Endodermal cell (in vitro differentiated cells): ENCODE results near the gene FAM204A. TPM values are rescaled to one million over a fixed set of nuclear protein-coding genes. Genes with fewer than 3 reads are reported as not detected.

Source experiments
- DNase-seq: peaks from one replicate; pipeline ENCODE4 v3.0.0-alpha.2; 2017
- H3K27ac ChIP-seq: 2 replicates; pipeline ENCODE4 v1.5.1; 2013; ENCODE audit warnings: mild to moderate bottlenecking, low read depth, low read length, moderate library complexity
- H3K27me3 ChIP-seq: 2 replicates; pipeline ENCODE4 v1.6.1; 2013; ENCODE audit warnings: mild to moderate bottlenecking, low read length, moderate library complexity; ENCODE audit not compliant: insufficient read depth, control insufficient read depth, poor library complexity, severe bottlenecking
- H3K36me3 ChIP-seq: 2 replicates; pipeline ENCODE4 v1.7.0; 2013; ENCODE audit warnings: mild to moderate bottlenecking, low read length, moderate library complexity; ENCODE audit not compliant: control insufficient read depth, insufficient read depth
- H3K4me1 ChIP-seq: one replicate; pipeline ENCODE4 v1.7.0; 2013; ENCODE audit warnings: low read length; ENCODE audit not compliant: control insufficient read depth, insufficient read depth
- H3K4me3 ChIP-seq: 2 replicates; pipeline ENCODE4 v1.5.1; 2013; ENCODE audit warnings: mild to moderate bottlenecking, low read length, moderate library complexity
- H3K9ac ChIP-seq: 2 replicates; pipeline ENCODE4 v1.6.1; 2013; ENCODE audit warnings: mild to moderate bottlenecking, low read length, moderate library complexity; ENCODE audit not compliant: poor library complexity, severe bottlenecking; ENCODE audit errors: extremely low read depth
- H3K9me3 ChIP-seq: 2 replicates; pipeline ENCODE4 v1.6.1; 2013; ENCODE audit warnings: mild to moderate bottlenecking, low read length, moderate library complexity; ENCODE audit not compliant: control insufficient read depth
- H3K27ac Mint-ChIP-seq: 2 replicates; pipeline ENCODE4 v1.8.0; 2020; ENCODE audit warnings: mixed read lengths
- H3K27me3 Mint-ChIP-seq: 2 replicates; pipeline ENCODE4 v1.8.0; 2021; ENCODE audit warnings: mild to moderate bottlenecking, mixed read lengths; ENCODE audit not compliant: insufficient read depth
- H3K36me3 Mint-ChIP-seq: 2 replicates; pipeline ENCODE4 v1.8.0; 2020; ENCODE audit warnings: low read depth, mixed read lengths
- H3K4me1 Mint-ChIP-seq: 2 replicates; pipeline ENCODE4 v1.8.0; 2020; ENCODE audit warnings: mixed read lengths
- H3K4me3 Mint-ChIP-seq: 2 replicates; pipeline ENCODE4 v1.8.0; 2020; ENCODE audit warnings: mild to moderate bottlenecking, moderate library complexity, mixed read lengths
- H3K9me3 Mint-ChIP-seq: 2 replicates; pipeline ENCODE4 v1.8.0; 2020; ENCODE audit warnings: mild to moderate bottlenecking, mixed read lengths
- WGBS, 2 experiments: methylation state at CpG; one replicate each; pipeline versions ENCODE4 v1.1.5 to v1.1.7; 2013; ENCODE audit warnings: missing lambda C conversion rate in 2 of 2, mixed read lengths in 1 of 2; ENCODE audit not compliant: insufficient coverage in 1 of 2, insufficient read length in 1 of 2; 5-methylcytosine and 5-hydroxymethylcytosine counted together
- total RNA-seq, 2 donors: library from RNA; stranded (reverse); fragmentation: NEBNext Ultra II Directional in 1 of 2; extraction: Animal tissue kit (Norgen Biotek cat#: 25700) in 1 of 2; gene quantifications; 2 replicates in 1 of 2; 3 replicates in 1 of 2; pipeline ENCODE4 v1.2.1, GENCODE V29; 2021
- TF ChIP-seq, protein P1 (sequence below): fragments of 200-600 bp; sonication (generic); conservative IDR thresholded peaks from 2 replicates; pipeline ENCODE4 v1.5.0; 2021; ENCODE audit warnings: antibody characterized with exemption, mild to moderate bottlenecking

The FAM204A gene
- total RNA-seq, 2 donors from 2014 or later: 40.9 to 43.3 TPM

DNA sequence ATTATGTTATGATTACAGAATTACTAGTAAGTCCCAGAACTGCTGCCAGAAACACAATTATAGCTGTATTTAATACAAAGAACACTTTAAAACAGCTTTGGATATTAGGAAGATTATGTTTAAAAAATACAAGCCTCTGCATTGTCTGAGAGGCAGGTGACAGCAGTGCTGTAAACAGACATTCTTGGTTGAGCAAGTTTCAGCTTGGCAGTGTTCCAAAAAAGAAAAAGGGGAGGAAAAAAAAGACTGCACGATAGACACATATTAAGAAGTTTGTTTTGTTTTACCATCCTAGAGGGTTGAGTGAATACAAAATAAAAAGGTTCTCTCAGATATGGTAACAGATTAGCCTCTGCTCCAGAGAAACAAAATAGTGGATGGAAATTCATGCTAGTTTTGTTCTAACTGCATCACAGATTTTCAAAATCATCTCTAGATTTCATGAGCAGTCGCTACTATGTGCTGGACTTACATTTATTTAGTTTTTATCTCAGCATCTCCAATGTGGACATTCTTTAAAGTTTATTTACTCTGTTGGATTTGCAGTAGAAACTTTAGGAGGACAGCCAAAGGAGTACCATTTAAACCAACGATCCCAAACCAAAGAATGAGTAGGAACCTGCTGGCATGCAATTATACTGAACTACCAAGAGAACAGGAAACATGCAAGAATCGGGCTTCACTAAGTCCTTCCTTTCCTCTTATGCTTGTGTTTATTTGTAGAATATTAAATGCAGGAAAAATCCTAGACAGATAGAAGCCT is 9.0 kb downstream of the FAM204A start:
- Histone ChIP-seq H3K9ac (no peak overlapping the region), H3K9me3 (no peaks in the 10 kb centered on the region), H3K4me3 (no peak overlapping the region), H3K36me3 (peaks cover 70% of the 10 kb centered on the region), H3K4me1 (no peaks in the 10 kb centered on the region), H3K27ac (no peak overlapping the region), H3K27me3 (peaks cover 37% of the 10 kb centered on the region)
- H3K4me3 Mint-ChIP-seq: no peak overlapping the region
- H3K4me1 Mint-ChIP-seq: peaks cover 11% of the 10 kb centered on the region
- no peak overlapping the region for H3K27ac Mint-ChIP-seq
- TF ChIP-seq, protein P1, sequence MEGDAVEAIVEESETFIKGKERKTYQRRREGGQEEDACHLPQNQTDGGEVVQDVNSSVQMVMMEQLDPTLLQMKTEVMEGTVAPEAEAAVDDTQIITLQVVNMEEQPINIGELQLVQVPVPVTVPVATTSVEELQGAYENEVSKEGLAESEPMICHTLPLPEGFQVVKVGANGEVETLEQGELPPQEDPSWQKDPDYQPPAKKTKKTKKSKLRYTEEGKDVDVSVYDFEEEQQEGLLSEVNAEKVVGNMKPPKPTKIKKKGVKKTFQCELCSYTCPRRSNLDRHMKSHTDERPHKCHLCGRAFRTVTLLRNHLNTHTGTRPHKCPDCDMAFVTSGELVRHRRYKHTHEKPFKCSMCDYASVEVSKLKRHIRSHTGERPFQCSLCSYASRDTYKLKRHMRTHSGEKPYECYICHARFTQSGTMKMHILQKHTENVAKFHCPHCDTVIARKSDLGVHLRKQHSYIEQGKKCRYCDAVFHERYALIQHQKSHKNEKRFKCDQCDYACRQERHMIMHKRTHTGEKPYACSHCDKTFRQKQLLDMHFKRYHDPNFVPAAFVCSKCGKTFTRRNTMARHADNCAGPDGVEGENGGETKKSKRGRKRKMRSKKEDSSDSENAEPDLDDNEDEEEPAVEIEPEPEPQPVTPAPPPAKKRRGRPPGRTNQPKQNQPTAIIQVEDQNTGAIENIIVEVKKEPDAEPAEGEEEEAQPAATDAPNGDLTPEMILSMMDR: no peak
- peaks cover 17% of the 10 kb centered on the region for H3K27me3 Mint-ChIP-seq
- 96 to 100% methylated on average over 2 to 4 of the region's 4 CpGs for WGBS, 2 experiments
- no peaks in the 10 kb centered on the region for H3K9me3 Mint-ChIP-seq
- no peak for DNase-seq
- H3K36me3 Mint-ChIP-seq: peaks cover 45% of the 10 kb centered on the region

DNA sequence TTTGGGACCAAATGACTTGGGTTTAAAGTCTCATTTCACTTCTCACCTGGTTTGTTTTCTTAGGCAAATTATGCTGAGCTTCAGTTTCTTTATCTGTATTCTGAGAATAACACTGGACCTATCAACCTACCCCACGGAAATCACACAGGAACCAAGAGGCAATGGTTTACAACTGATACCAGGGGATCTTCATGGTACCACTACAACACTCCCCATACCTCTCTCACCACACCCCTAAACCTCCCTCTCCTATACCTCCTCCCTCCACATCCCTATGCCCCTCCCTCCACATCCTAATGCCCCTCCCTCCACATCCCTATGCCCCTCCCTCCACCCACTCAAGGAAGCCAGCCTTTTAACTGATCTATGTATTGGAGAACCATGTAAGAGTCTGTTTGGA is 9.9 kb downstream of the FAM204A start:
- H3K9ac ChIP-seq: no peak overlapping the region
- Mint-ChIP-seq H3K27me3 (peaks cover 14% of the 10 kb centered on the region), H3K27ac (no peak overlapping the region), H3K4me1 (peaks cover 2% of the 10 kb centered on the region), H3K9me3 (no peaks in the 10 kb centered on the region), H3K36me3 (peaks cover 50% of the 10 kb centered on the region), H3K4me3 (no peak overlapping the region)
- DNase-seq: no peak
- TF ChIP-seq, protein P1: no peak
- H3K4me3 ChIP-seq: no peak overlapping the region
- 83 to 96% methylated on average over 1 of the region's 1 CpG for WGBS, 2 experiments
- H3K27me3 ChIP-seq: peaks cover 32% of the 10 kb centered on the region
- H3K36me3 ChIP-seq: peaks cover 79% of the 10 kb centered on the region
- H3K4me1 ChIP-seq: no peaks in the 10 kb centered on the region
- no peaks in the 10 kb centered on the region for H3K9me3 ChIP-seq
- no peak overlapping the region for H3K27ac ChIP-seq

DNA sequence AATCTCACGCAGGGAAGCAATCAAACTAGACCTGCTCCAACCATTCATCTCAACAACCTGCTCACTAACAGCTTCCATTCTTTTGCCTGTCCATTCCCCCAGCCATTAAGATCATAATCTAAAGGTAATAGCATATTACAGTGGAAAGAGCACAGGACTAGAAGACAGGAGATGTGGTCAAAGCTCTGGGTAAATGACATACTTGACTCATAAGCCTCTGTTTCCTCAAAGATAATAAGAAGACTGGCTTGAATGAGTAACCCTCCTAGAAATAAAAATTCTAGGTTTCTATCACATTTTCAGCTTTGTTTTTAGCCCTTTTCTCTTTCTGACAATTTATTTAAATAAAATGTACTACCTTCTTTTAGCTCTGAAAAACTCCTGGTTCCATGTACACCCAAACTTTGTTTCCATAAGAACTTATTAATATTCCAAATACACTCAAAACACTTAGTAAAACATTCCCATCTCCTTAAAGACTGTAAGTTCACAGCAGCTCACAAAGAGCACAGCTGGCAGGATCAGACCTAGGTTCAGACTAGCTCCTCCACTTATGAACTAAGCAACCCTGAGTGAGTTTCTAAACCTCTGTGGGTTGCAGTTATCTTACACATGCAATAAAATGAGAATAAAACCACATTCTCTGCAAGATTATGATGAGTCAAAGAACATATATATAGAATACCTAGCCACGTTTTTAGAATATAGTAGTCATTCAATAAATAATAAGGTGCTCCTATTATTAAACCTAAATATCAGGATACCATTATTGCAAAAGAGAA is 11.6 kb downstream of the FAM204A start:
- no peaks in the 10 kb centered on the region for H3K4me1 Mint-ChIP-seq
- H3K27me3 Mint-ChIP-seq: peaks cover 7% of the 10 kb centered on the region
- Histone ChIP-seq H3K9me3 (no peaks in the 10 kb centered on the region), H3K36me3 (peaks cover 83% of the 10 kb centered on the region), H3K4me3 (no peak overlapping the region), H3K27ac (no peak overlapping the region), H3K9ac (no peak overlapping the region), H3K27me3 (peaks cover 15% of the 10 kb centered on the region), H3K4me1 (no peaks in the 10 kb centered on the region)
- H3K27ac Mint-ChIP-seq: no peak overlapping the region
- peaks cover 46% of the 10 kb centered on the region for H3K36me3 Mint-ChIP-seq
- H3K4me3 Mint-ChIP-seq: no peak overlapping the region
- WGBS, 2 experiments: 96 to 100% methylated on average over 1 of the region's 2 CpGs
- TF ChIP-seq, protein P1: no peak
- DNase-seq: no peak
- no peaks in the 10 kb centered on the region for H3K9me3 Mint-ChIP-seq
